Naive thymus-derived CD4-positive, alpha-beta T cell (primary cell): ENCODE results near the gene CAPN9. TPM values are rescaled to one million over a fixed set of nuclear protein-coding genes. Genes with fewer than 3 reads are reported as not detected.
"Not testable (repeated sequence)": the region's sequence is repeated elsewhere in the genome, so short reads cannot be mapped to it uniquely, and the experiment has no call there.

Experiments used
- ATAC-seq: fragments of 150-1000 bp; cut with Tn5 transposase; 2 replicates; pipeline ENCODE4 v1.10.0; 2021; ENCODE audit warnings: mild to moderate bottlenecking, moderate library complexity
- CTCF ChIA-PET: fragments of 350-600 bp; sonication (Branson Sonifier 250); formaldehyde crosslinking; loops from one replicate; lab custom pipeline; 2021; ENCODE audit warnings: antibody characterized with exemption; lab: Charles Lee
- POLR2A ChIA-PET: fragments of 350-600 bp; sonication (Branson Sonifier 250); formaldehyde crosslinking; loops from one replicate; lab custom pipeline; 2021; ENCODE audit warnings: antibody characterized with exemption, inconsistent platforms; lab: Charles Lee
- DNase-seq, 9 donors: peaks; one replicate each; pipeline versions ENCODE4 v3.0.0 to v3.0.0-alpha.2; 2020 to 2022; ENCODE audit warnings: mixed read lengths in 1 of 9
- H3K27ac ChIP-seq: one replicate; pipeline ENCODE4 v1.7.0; 2013; ENCODE audit warnings: mild to moderate bottlenecking, low read depth, low read length, moderate library complexity
- H3K27me3 ChIP-seq, 2 donors: one replicate each; pipeline ENCODE4 v1.7.0; 2013; ENCODE audit warnings: low read length in 2 of 2, mild to moderate bottlenecking in 2 of 2, moderate library complexity in 2 of 2; ENCODE audit not compliant: control insufficient read depth in 2 of 2, insufficient read depth in 2 of 2
- H3K36me3 ChIP-seq, 3 experiments: 1 replicate in 2 of 3; 2 replicates in 1 of 3; pipeline ENCODE4 v1.7.0; 2013; ENCODE audit warnings: low read length in 3 of 3, mild to moderate bottlenecking in 3 of 3, moderate library complexity in 1 of 3; ENCODE audit not compliant: insufficient read depth in 3 of 3, control insufficient read depth in 2 of 3
- H3K4me1 ChIP-seq, 2 donors: one replicate each; pipeline ENCODE4 v1.7.0; 2013; ENCODE audit warnings: low read length in 2 of 2, mild to moderate bottlenecking in 2 of 2, moderate library complexity in 1 of 2; ENCODE audit not compliant: control insufficient read depth in 2 of 2, insufficient read depth in 2 of 2
- H3K4me3 ChIP-seq: 2 replicates; pipeline ENCODE4 v1.7.0; 2013; ENCODE audit warnings: mild to moderate bottlenecking, low read length
- H3K9me3 ChIP-seq, 3 experiments: 1 replicate in 2 of 3; 2 replicates in 1 of 3; pipeline ENCODE4 v1.7.0; 2013; ENCODE audit warnings: low read length in 3 of 3; ENCODE audit not compliant: control insufficient read depth in 2 of 3
- H3K27ac Mint-ChIP-seq, 9 donors: one replicate each; pipeline ENCODE4 v1.8.0; 2020 to 2022; ENCODE audit warnings: mixed read lengths in 9 of 9, mild to moderate bottlenecking in 8 of 9, moderate library complexity in 5 of 9, inconsistent platforms in 2 of 9
- H3K27me3 Mint-ChIP-seq, 5 donors: one replicate each; pipeline ENCODE4 v1.8.0; 2021 to 2022; ENCODE audit warnings: mixed read lengths in 5 of 5, mild to moderate bottlenecking in 1 of 5
- H3K36me3 Mint-ChIP-seq, 5 donors: one replicate each; pipeline ENCODE4 v1.8.0; 2020 to 2022; ENCODE audit warnings: mixed read lengths in 5 of 5, mild to moderate bottlenecking in 3 of 5, inconsistent platforms in 1 of 5
- H3K4me1 Mint-ChIP-seq, 7 donors: one replicate each; pipeline ENCODE4 v1.8.0; 2020 to 2022; ENCODE audit warnings: mixed read lengths in 7 of 7, mild to moderate bottlenecking in 3 of 7, inconsistent platforms in 1 of 7
- H3K4me3 Mint-ChIP-seq, 10 donors: one replicate each; pipeline ENCODE4 v1.8.0; 2020 to 2022; ENCODE audit warnings: mild to moderate bottlenecking in 10 of 10, mixed read lengths in 10 of 10, moderate library complexity in 6 of 10, inconsistent platforms in 2 of 10
- H3K9me3 Mint-ChIP-seq, 11 donors: one replicate each; pipeline ENCODE4 v1.8.0; 2020 to 2022; ENCODE audit warnings: mixed read lengths in 11 of 11, mild to moderate bottlenecking in 4 of 11, inconsistent platforms in 1 of 11, moderate library complexity in 1 of 11
- intact Hi-C, 2 donors: fragments of 100-400 bp; cut with micrococcal nuclease; formaldehyde crosslinking; loops; one replicate each; pipeline ENCODE4 v1.15.1; 2023
- polyA plus RNA-seq, 2 donors: library from polyadenylated mRNA; unstranded; fragments of 300-500 nt; fragmentation: Illumina TruSeq; gene quantifications; one replicate each; pipeline ENCODE4 v1.2.3, GENCODE V29; 2021
- total RNA-seq, 6 experiments: library from RNA in 5 of 6; stranded (reverse) in 5 of 6; gene quantifications; 1 replicate in 5 of 6; 2 replicates in 1 of 6; pipeline ENCODE4 v1.2.3 and lab custom pipeline; 2021 to 2026

Gene CAPN9
- total and polyA plus RNA-seq, 7 experiments from 2014 or later = 0.12 TPM; not detected in 6

- no peaks in the 10 kb centered on the region for H3K27me3 Mint-ChIP-seq
- H3K36me3 ChIP-seq = peaks cover 0 to 14% (median 0%) of the 10 kb centered on the region in 3 experiments
- peaks cover 0 to 49% (median 20%) of the 10 kb centered on the region in 5 donors for H3K36me3 Mint-ChIP-seq
- H3K9me3 ChIP-seq = no peaks in the 10 kb centered on the region
- ATAC-seq (no peak), DNase-seq (no peak)
- H3K4me3 ChIP-seq = no peak overlapping the region
- no peaks in the 10 kb centered on the region for H3K9me3 Mint-ChIP-seq
- no peak overlapping the region for H3K27ac ChIP-seq
- POLR2A ChIA-PET = no interaction called here
- intact Hi-C loops = no loop called here
- no peaks in the 10 kb centered on the region for H3K27me3 ChIP-seq
- no peak overlapping the region for H3K4me3 Mint-ChIP-seq
- no peaks in the 10 kb centered on the region for H3K4me1 ChIP-seq
- CTCF ChIA-PET = no interaction called here
- H3K27ac Mint-ChIP-seq = no peak overlapping the region
- peaks cover 0 to 3% (median 0%) of the 10 kb centered on the region in 7 donors for H3K4me1 Mint-ChIP-seq
Measured at GRCh38 chr1:230843503-230844309, 96.5 kb downstream of the CAPN9 start.

- no peak for ATAC-seq
- POLR2A ChIA-PET = no interaction called here
Measured at GRCh38 chr1:230844561-230844960, 97.4 kb downstream of the CAPN9 start.

GRCh38 chr1:230845184-230845583 is 98.0 kb downstream of the CAPN9 start:
- H3K9me3 ChIP-seq, H3K4me3 ChIP-seq, H3K27me3 ChIP-seq, H3K4me1 ChIP-seq, H3K9me3 Mint-ChIP-seq, DNase-seq, intact Hi-C loops, H3K27me3 Mint-ChIP-seq, H3K27ac Mint-ChIP-seq, POLR2A ChIA-PET, H3K4me1 Mint-ChIP-seq, H3K27ac ChIP-seq, H3K4me3 Mint-ChIP-seq, CTCF ChIA-PET, ATAC-seq: not testable (repeated sequence)
- peaks cover 0 to 11% (median 0%) of the 10 kb centered on the region in 3 experiments for H3K36me3 ChIP-seq
- peaks cover 0 to 38% (median 16%) of the 10 kb centered on the region in 5 donors for H3K36me3 Mint-ChIP-seq

More at GRCh38 chr1:230844561-230844960, 97.4 kb downstream of the CAPN9 start:
- Histone ChIP-seq H3K4me1 (no peaks in the 10 kb centered on the region), H3K36me3 (peaks cover 0 to 11% (median 0%) of the 10 kb centered on the region in 3 experiments), H3K27ac (no peak overlapping the region), H3K27me3 (no peaks in the 10 kb centered on the region), H3K4me3 (no peak overlapping the region), H3K9me3 (no peaks in the 10 kb centered on the region)
- Mint-ChIP-seq H3K4me1 (peaks cover 0 to 3% (median 0%) of the 10 kb centered on the region in 7 donors), H3K36me3 (peaks cover 0 to 41% (median 16%) of the 10 kb centered on the region in 5 donors), H3K4me3 (no peak overlapping the region), H3K27ac (no peak overlapping the region), H3K27me3 (no peaks in the 10 kb centered on the region), H3K9me3 (no peaks in the 10 kb centered on the region)
- intact Hi-C loops = no loop called here
- DNase-seq = no peak
- CTCF ChIA-PET = no interaction called here

GRCh38 chr1:230848235-230848634 is 101.0 kb downstream of the CAPN9 start:
- ChIA-PET POLR2A (no interaction called here), CTCF (no interaction called here)
- Mint-ChIP-seq H3K9me3 (peaks cover 0 to 3% (median 0%) of the 10 kb centered on the region in 11 donors), H3K36me3 (peaks cover 0 to 30% (median 24%) of the 10 kb centered on the region in 5 donors), H3K27me3 (no peaks in the 10 kb centered on the region), H3K4me3 (no peak overlapping the region), H3K4me1 (peaks cover 0 to 3% (median 0%) of the 10 kb centered on the region in 7 donors), H3K27ac (no peak overlapping the region)
- Histone ChIP-seq H3K4me1 (no peaks in the 10 kb centered on the region), H3K4me3 (no peak overlapping the region), H3K27ac (no peak overlapping the region), H3K36me3 (peaks cover 0 to 12% (median 0%) of the 10 kb centered on the region in 3 experiments), H3K9me3 (no peaks in the 10 kb centered on the region), H3K27me3 (no peaks in the 10 kb centered on the region)
- intact Hi-C loops = no loop called here
- no peak for DNase-seq
- ATAC-seq = no peak

- no peaks in the 10 kb centered on the region for H3K27me3 ChIP-seq
- intact Hi-C loops = no loop called here
- H3K36me3 ChIP-seq = peaks cover 0 to 5% (median 0%) of the 10 kb centered on the region in 3 experiments
- H3K9me3 ChIP-seq = no peaks in the 10 kb centered on the region
- H3K36me3 Mint-ChIP-seq = peaks cover 0 to 35% (median 27%) of the 10 kb centered on the region in 5 donors
- ChIA-PET POLR2A (no interaction called here), CTCF (no interaction called here)
- H3K4me3 ChIP-seq = no peak overlapping the region
- no peak overlapping the region for H3K27ac Mint-ChIP-seq
- H3K27me3 Mint-ChIP-seq = no peaks in the 10 kb centered on the region
- H3K4me1 ChIP-seq = no peaks in the 10 kb centered on the region
- peaks cover 0 to 3% (median 0%) of the 10 kb centered on the region in 11 donors for H3K9me3 Mint-ChIP-seq
- peaks cover 0 to 3% (median 0%) of the 10 kb centered on the region in 7 donors for H3K4me1 Mint-ChIP-seq
- DNase-seq = no peak
- no peak overlapping the region for H3K27ac ChIP-seq
- no peak overlapping the region for H3K4me3 Mint-ChIP-seq
- ATAC-seq = no peak
Measured at GRCh38 chr1:230849451-230850224, 102.5 kb downstream of the CAPN9 start.

GRCh38 chr1:230850547-230850946 is 103.4 kb downstream of the CAPN9 start:
- DNase-seq (no peak), ATAC-seq (no peak)
- Mint-ChIP-seq H3K9me3 (peaks cover 0 to 3% (median 0%) of the 10 kb centered on the region in 11 donors), H3K4me3 (no peak overlapping the region), H3K4me1 (peaks cover 0 to 3% (median 0%) of the 10 kb centered on the region in 7 donors), H3K27ac (no peak overlapping the region), H3K27me3 (no peaks in the 10 kb centered on the region), H3K36me3 (peaks cover 0 to 40% (median 32%) of the 10 kb centered on the region in 5 donors)
- Histone ChIP-seq H3K27ac (no peak overlapping the region), H3K9me3 (no peaks in the 10 kb centered on the region), H3K4me1 (no peaks in the 10 kb centered on the region), H3K27me3 (no peaks in the 10 kb centered on the region), H3K36me3 (peaks cover 0 to 5% (median 0%) of the 10 kb centered on the region in 3 experiments), H3K4me3 (no peak overlapping the region)
- CTCF ChIA-PET = no interaction called here
- intact Hi-C loops = no loop called here
- POLR2A ChIA-PET = no interaction called here
